ENCODE measurements around the gene SDR42E2.

SDR42E2 gene

GRCh38 chr16:22174642-22175041 is 12.3 kb downstream of the SDR42E2 start:
- DNase-seq (ENCODE audit: low read depth): no peak

GRCh38 chr16:22177968-22178930 is 15.9 kb downstream of the SDR42E2 start:
- TF ChIP-seq CTCF (conservative IDR thresholded peaks at IDR 0.05; ENCODE audit: low read depth, low read length): no peak
- no peak for DNase-seq (ENCODE audit: low read depth)
- no peak overlapping the region for H3K4me3 ChIP-seq (ENCODE audit: low read length)

More at GRCh38 chr16:22174642-22175041, 12.3 kb downstream of the SDR42E2 start:
- TF ChIP-seq CTCF (conservative IDR thresholded peaks at IDR 0.05; ENCODE audit: low read depth, low read length): no peak
- no peak overlapping the region for H3K4me3 ChIP-seq (ENCODE audit: low read length)

GRCh38 chr16:22181426-22181825 is 19.1 kb downstream of the SDR42E2 start:
- TF ChIP-seq CTCF (conservative IDR thresholded peaks at IDR 0.05; ENCODE audit: low read depth, low read length): no peak
- H3K4me3 ChIP-seq (ENCODE audit: low read length): no peak overlapping the region
- no peak for DNase-seq (ENCODE audit: low read depth)

GRCh38 chr16:22181843-22182242 is 19.5 kb downstream of the SDR42E2 start:
- no peak overlapping the region for H3K4me3 ChIP-seq (ENCODE audit: low read length)
- DNase-seq (ENCODE audit: low read depth): no peak
- TF ChIP-seq CTCF (conservative IDR thresholded peaks at IDR 0.05; ENCODE audit: low read depth, low read length): no peak

- no peak overlapping the region for H3K4me3 ChIP-seq (ENCODE audit: low read length)
- no peak for TF ChIP-seq CTCF (conservative IDR thresholded peaks at IDR 0.05; ENCODE audit: low read depth, low read length)
- DNase-seq (ENCODE audit: low read depth): no peak
These were observed 21.0 kb downstream of the SDR42E2 start for GRCh38 chr16:22183335-22183734.

- peak; percentile 42 for TF ChIP-seq CTCF (conservative IDR thresholded peaks at IDR 0.05; ENCODE audit: low read depth, low read length)
- DNase-seq (ENCODE audit: low read depth): no peak
- H3K4me3 ChIP-seq (ENCODE audit: low read length): no peak overlapping the region
These were observed 21.8 kb downstream of the SDR42E2 start for GRCh38 chr16:22183901-22184614.
